Measurements from ENCODE around the gene COX6B2. TPM values are rescaled to one million over a fixed set of nuclear protein-coding genes. Genes with fewer than 3 reads are reported as not detected.

COX6B2 gene
- total RNA-seq, 1 experiment from 2014 or later = 5.6 TPM

- DNase-seq (ENCODE audit: low read depth, low spot score) = no peak
- intact Hi-C loops (cut with micrococcal nuclease; ENCODE audit: unreplicated experiment) = no loop called here
- no TSS peak for BruUV-seq (replicated peaks)
- H3K4me1 ChIP-seq (ENCODE audit: control insufficient read depth, insufficient read depth, low read length) = no peaks in the 10 kb centered on the region
- no peaks in the 10 kb centered on the region for H3K36me3 ChIP-seq (ENCODE audit: control insufficient read depth, insufficient read depth, low read length)
- H3K4me3 ChIP-seq (ENCODE audit: low read depth in 2 of 2, low read length in 2 of 2) = no peak overlapping the region
- no peaks in the 10 kb centered on the region for H3K9me3 ChIP-seq (ENCODE audit: control insufficient read depth, insufficient read depth, low read depth, low read length)
- no peaks in the 10 kb centered on the region for H3K27me3 ChIP-seq (ENCODE audit: control insufficient read depth, insufficient read depth, low read length)
- in situ Hi-C loops (cut with HindIII; ENCODE audit: low pct_unique_long_range_greater_than_20kb, low sequenced_read_pairs) = no loop called here
- ChIA-PET CTCF (no interaction called here), POLR2A (interaction anchor here (0.6 kb wide), 1 partner anchor 21 kb away, joined by 3 read pairs; no protein-coding TSS in a partner anchor)
- no peak overlapping the region for H3K27ac ChIP-seq (ENCODE audit: low read length)
- TF ChIP-seq TCF7L2 (IDR thresholded peaks at IDR 0.05; ENCODE audit: low read depth, low read length) = no peak
- no peak for TF ChIP-seq REST (IDR thresholded peaks at IDR 0.05; ENCODE audit: insufficient read depth in 1 of 2, low read depth in 2 of 2, low read length in 1 of 2)
- TF ChIP-seq, protein P1, sequence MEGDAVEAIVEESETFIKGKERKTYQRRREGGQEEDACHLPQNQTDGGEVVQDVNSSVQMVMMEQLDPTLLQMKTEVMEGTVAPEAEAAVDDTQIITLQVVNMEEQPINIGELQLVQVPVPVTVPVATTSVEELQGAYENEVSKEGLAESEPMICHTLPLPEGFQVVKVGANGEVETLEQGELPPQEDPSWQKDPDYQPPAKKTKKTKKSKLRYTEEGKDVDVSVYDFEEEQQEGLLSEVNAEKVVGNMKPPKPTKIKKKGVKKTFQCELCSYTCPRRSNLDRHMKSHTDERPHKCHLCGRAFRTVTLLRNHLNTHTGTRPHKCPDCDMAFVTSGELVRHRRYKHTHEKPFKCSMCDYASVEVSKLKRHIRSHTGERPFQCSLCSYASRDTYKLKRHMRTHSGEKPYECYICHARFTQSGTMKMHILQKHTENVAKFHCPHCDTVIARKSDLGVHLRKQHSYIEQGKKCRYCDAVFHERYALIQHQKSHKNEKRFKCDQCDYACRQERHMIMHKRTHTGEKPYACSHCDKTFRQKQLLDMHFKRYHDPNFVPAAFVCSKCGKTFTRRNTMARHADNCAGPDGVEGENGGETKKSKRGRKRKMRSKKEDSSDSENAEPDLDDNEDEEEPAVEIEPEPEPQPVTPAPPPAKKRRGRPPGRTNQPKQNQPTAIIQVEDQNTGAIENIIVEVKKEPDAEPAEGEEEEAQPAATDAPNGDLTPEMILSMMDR (IDR thresholded peaks at IDR 0.05) = no peak
- no peak for TF ChIP-seq POLR2AphosphoS5 (IDR thresholded peaks at IDR 0.05; ENCODE audit: low read depth, low read length)
- TF ChIP-seq SIN3A (IDR thresholded peaks at IDR 0.05; ENCODE audit: borderline replicate concordance, insufficient read depth, low read depth, low read length) = no peak
- ATAC-seq = no peak
These were observed 37.9 kb downstream of the COX6B2 start for GRCh38 chr19:55316646-55317045.

- ChIA-PET CTCF (no interaction called here), POLR2A (interaction anchor here (0.6 kb wide), 1 partner anchor 58 kb away, joined by 3 read pairs; no protein-coding TSS in a partner anchor)
- H3K27me3 ChIP-seq (ENCODE audit: control insufficient read depth, insufficient read depth, low read length) = no peaks in the 10 kb centered on the region
- no peaks in the 10 kb centered on the region for H3K36me3 ChIP-seq (ENCODE audit: control insufficient read depth, insufficient read depth, low read length)
- in situ Hi-C loops (cut with HindIII; ENCODE audit: low pct_unique_long_range_greater_than_20kb, low sequenced_read_pairs) (no loop called here), intact Hi-C loops (cut with micrococcal nuclease; ENCODE audit: unreplicated experiment) (no loop called here)
- H3K4me1 ChIP-seq (ENCODE audit: control insufficient read depth, insufficient read depth, low read length) = no peaks in the 10 kb centered on the region
- BruUV-seq (replicated peaks) = no TSS peak
- TF ChIP-seq, protein P1 (IDR thresholded peaks at IDR 0.05) = no peak
- TF ChIP-seq REST (IDR thresholded peaks at IDR 0.05; ENCODE audit: insufficient read depth in 1 of 2, low read depth in 2 of 2, low read length in 1 of 2) (no peak), TCF7L2 (IDR thresholded peaks at IDR 0.05; ENCODE audit: low read depth, low read length) (no peak), POLR2AphosphoS5 (IDR thresholded peaks at IDR 0.05; ENCODE audit: low read depth, low read length) (no peak), SIN3A (IDR thresholded peaks at IDR 0.05; ENCODE audit: borderline replicate concordance, insufficient read depth, low read depth, low read length) (no peak)
- DNase-seq (ENCODE audit: low read depth, low spot score) (no peak), ATAC-seq (no peak)
- no peak overlapping the region for H3K4me3 ChIP-seq (ENCODE audit: low read depth in 2 of 2, low read length in 2 of 2)
- no peaks in the 10 kb centered on the region for H3K9me3 ChIP-seq (ENCODE audit: control insufficient read depth, insufficient read depth, low read depth, low read length)
- H3K27ac ChIP-seq (ENCODE audit: low read length) = no peak overlapping the region
These were observed 38.5 kb downstream of the COX6B2 start for GRCh38 chr19:55315956-55316525.

All from Panc1 (cell line).